Panc1 (cell line): ENCODE results near the gene PHEX.

Source experiments
- CTCF ChIP-seq: fragments of 450-650 bp; IDR thresholded peaks from 2 replicates; pipeline ENCODE4 v1.5.1; 2017; ENCODE audit warnings: mild to moderate bottlenecking
- POLR2AphosphoS5 ChIP-seq: IDR thresholded peaks from 2 replicates; pipeline ENCODE4 v1.6.1; 2012; ENCODE audit warnings: mild to moderate bottlenecking, low read depth, low read length, moderate library complexity
- REST ChIP-seq, 2 experiments: IDR thresholded peaks; 2 replicates each; pipeline ENCODE4 v1.6.1; 2011 to 2012; ENCODE audit warnings: low read depth in 2 of 2, control low read depth in 1 of 2, low read length in 1 of 2, mild to moderate bottlenecking in 1 of 2, moderate library complexity in 1 of 2; ENCODE audit not compliant: insufficient read depth in 1 of 2
- SIN3A ChIP-seq: IDR thresholded peaks from 2 replicates; pipeline ENCODE4 v1.6.1; 2012; ENCODE audit warnings: low read depth, mild to moderate bottlenecking, low read length, moderate library complexity, borderline replicate concordance; ENCODE audit not compliant: insufficient read depth
- TCF7L2 ChIP-seq: IDR thresholded peaks from 2 replicates; pipeline ENCODE4 v1.6.1; 2011; ENCODE audit warnings: mild to moderate bottlenecking, low read depth, low read length, inconsistent platforms

GRCh38 chrX:22141047-22141730 lies 109.1 kb downstream of the PHEX start:
- TF ChIP-seq CTCF (no peak), POLR2AphosphoS5 (no peak), TCF7L2 (no peak), SIN3A (no peak), REST (IDR thresholded peaks at IDR 0.05; ENCODE audit: insufficient read depth in 1 of 2, low read depth in 2 of 2, low read length in 1 of 2) (no peak)
